Osteoblast (primary cell): ENCODE results near the gene AMOTL1. TPM values are rescaled to one million over a fixed set of nuclear protein-coding genes. Genes with fewer than 3 reads are reported as not detected.

Source experiments
- DNase-seq: peaks from one replicate; pipeline ENCODE4 v3.0.0; 2011; ENCODE audit warnings: low spot score, mixed read lengths; ENCODE audit not compliant: insufficient read length; ENCODE audit errors: missing footprints
- H2AFZ ChIP-seq: 2 replicates; pipeline ENCODE4 v1.6.0; 2011; ENCODE audit warnings: mild to moderate bottlenecking, low read length
- H3K27ac ChIP-seq: 2 replicates; pipeline ENCODE4 v1.5.1; 2011; ENCODE audit warnings: mild to moderate bottlenecking, low read depth, low read length, moderate library complexity
- H3K27me3 ChIP-seq: 2 replicates; pipeline ENCODE4 v1.6.0; 2012; ENCODE audit warnings: mild to moderate bottlenecking, control low read depth, inconsistent platforms, low read length, moderate library complexity; ENCODE audit not compliant: insufficient read depth
- H3K36me3 ChIP-seq: 2 replicates; pipeline ENCODE4 v1.5.1; 2011; ENCODE audit warnings: mild to moderate bottlenecking, low read length, control low read depth, moderate library complexity; ENCODE audit not compliant: insufficient read depth
- H3K4me1 ChIP-seq: 2 replicates; pipeline ENCODE4 v1.5.1; 2011; ENCODE audit warnings: mild to moderate bottlenecking, low read length, control low read depth, moderate library complexity; ENCODE audit not compliant: insufficient read depth
- H3K4me2 ChIP-seq: 2 replicates; pipeline ENCODE4 v1.6.0; 2011; ENCODE audit warnings: mild to moderate bottlenecking, low read length; ENCODE audit not compliant: insufficient read depth
- H3K4me3 ChIP-seq: fragments of 200-600 bp; sonication (generic); 3 replicates; pipeline ENCODE4 v1.5.1; 2012; ENCODE audit warnings: mild to moderate bottlenecking, low read length, inconsistent platforms; ENCODE audit not compliant: insufficient read depth
- H3K79me2 ChIP-seq: 2 replicates; pipeline ENCODE4 v1.6.0; 2012; ENCODE audit warnings: mild to moderate bottlenecking, low read length, control low read depth, inconsistent platforms; ENCODE audit not compliant: insufficient read depth
- H3K9me3 ChIP-seq: 2 replicates; pipeline ENCODE4 v1.5.1; 2011; ENCODE audit warnings: low read depth, low read length, control low read depth
- H4K20me1 ChIP-seq: 2 replicates; pipeline ENCODE4 v1.6.0; 2012; ENCODE audit warnings: mild to moderate bottlenecking, low read length, control low read depth; ENCODE audit not compliant: insufficient read depth
- CTCF ChIP-seq: IDR thresholded peaks from 2 replicates; pipeline ENCODE4 v1.5.1; 2011; ENCODE audit warnings: mild to moderate bottlenecking, low read depth, low read length, moderate library complexity; ENCODE audit errors: extremely low read depth
- total RNA-seq: library from RNA; depleted of rRNA; stranded (reverse); fragments of >200 nt; gene quantifications from 2 replicates; pipeline ENCODE4 v1.2.3, GENCODE V29; 2012

Gene AMOTL1
- total RNA-seq, 1 donor: 53.6 TPM

- no peaks in the 10 kb centered on the region for H3K79me2 ChIP-seq
- H3K4me3 ChIP-seq: peak overlapping the region; percentile 73
- H4K20me1 ChIP-seq: no peaks in the 10 kb centered on the region
- no peaks in the 10 kb centered on the region for H3K36me3 ChIP-seq
- H3K4me2 ChIP-seq: peak overlapping the region; percentile 98
- no peak for TF ChIP-seq CTCF
- no peak overlapping the region for H3K27ac ChIP-seq
- peak; percentile 93 for DNase-seq
- peaks cover 14% of the 10 kb centered on the region for H3K4me1 ChIP-seq
- peaks cover 11% of the 10 kb centered on the region for H3K27me3 ChIP-seq
- peak overlapping the region; percentile 87 for H2AFZ ChIP-seq
- no peaks in the 10 kb centered on the region for H3K9me3 ChIP-seq
These were observed 27.8 kb upstream of the AMOTL1 start for GRCh38 chr11:94740083-94741021.

- H3K4me1 ChIP-seq: peaks cover 14% of the 10 kb centered on the region
- peaks cover 11% of the 10 kb centered on the region for H3K27me3 ChIP-seq
- no peaks in the 10 kb centered on the region for H3K79me2 ChIP-seq
- peak overlapping the region; percentile 98 for H3K4me2 ChIP-seq
- H3K27ac ChIP-seq: no peak overlapping the region
- peak overlapping the region; percentile 73 for H3K4me3 ChIP-seq
- DNase-seq: peak; percentile 96
- no peaks in the 10 kb centered on the region for H3K9me3 ChIP-seq
- TF ChIP-seq CTCF: peak; percentile 54
- H4K20me1 ChIP-seq: no peaks in the 10 kb centered on the region
- no peaks in the 10 kb centered on the region for H3K36me3 ChIP-seq
- peak overlapping the region; percentile 87 for H2AFZ ChIP-seq
These were observed 27.0 kb upstream of the AMOTL1 start for GRCh38 chr11:94741022-94741679.

- Histone ChIP-seq H3K36me3 (no peaks in the 10 kb centered on the region), H2AFZ (no peak overlapping the region), H3K79me2 (no peaks in the 10 kb centered on the region), H3K27me3 (peaks cover 11% of the 10 kb centered on the region), H3K4me2 (no peak overlapping the region), H3K9me3 (no peaks in the 10 kb centered on the region), H4K20me1 (no peaks in the 10 kb centered on the region), H3K4me3 (no peak overlapping the region), H3K27ac (no peak overlapping the region), H3K4me1 (peaks cover 24% of the 10 kb centered on the region)
- no peak for DNase-seq
- TF ChIP-seq CTCF: no peak
These were observed 25.5 kb upstream of the AMOTL1 start for GRCh38 chr11:94742665-94743064.

GRCh38 chr11:94746721-94747120 lies 21.4 kb upstream of the AMOTL1 start:
- DNase-seq: peak; percentile 79
- H4K20me1 ChIP-seq: no peaks in the 10 kb centered on the region
- H3K9me3 ChIP-seq: no peaks in the 10 kb centered on the region
- no peak for TF ChIP-seq CTCF
- H3K4me1 ChIP-seq: peaks cover 26% of the 10 kb centered on the region
- no peak overlapping the region for H2AFZ ChIP-seq
- no peak overlapping the region for H3K27ac ChIP-seq
- H3K79me2 ChIP-seq: no peaks in the 10 kb centered on the region
- H3K4me2 ChIP-seq: no peak overlapping the region
- H3K4me3 ChIP-seq: no peak overlapping the region
- no peaks in the 10 kb centered on the region for H3K36me3 ChIP-seq
- no peaks in the 10 kb centered on the region for H3K27me3 ChIP-seq
